Endodermal cell (in vitro differentiated cells): ENCODE measurements around the gene SPATA33. TPM values are rescaled to one million over a fixed set of nuclear protein-coding genes. Genes with fewer than 3 reads are reported as not detected.

Experiments used
- DNase-seq: peaks from one replicate; pipeline ENCODE4 v3.0.0-alpha.2; 2017
- H3K27ac ChIP-seq: 2 replicates; pipeline ENCODE4 v1.5.1; 2013; ENCODE audit warnings: mild to moderate bottlenecking, low read depth, low read length, moderate library complexity
- H3K27me3 ChIP-seq: 2 replicates; pipeline ENCODE4 v1.6.1; 2013; ENCODE audit warnings: mild to moderate bottlenecking, low read length, moderate library complexity; ENCODE audit not compliant: insufficient read depth, control insufficient read depth, poor library complexity, severe bottlenecking
- H3K36me3 ChIP-seq: 2 replicates; pipeline ENCODE4 v1.7.0; 2013; ENCODE audit warnings: mild to moderate bottlenecking, low read length, moderate library complexity; ENCODE audit not compliant: control insufficient read depth, insufficient read depth
- H3K4me1 ChIP-seq: one replicate; pipeline ENCODE4 v1.7.0; 2013; ENCODE audit warnings: low read length; ENCODE audit not compliant: control insufficient read depth, insufficient read depth
- H3K4me3 ChIP-seq: 2 replicates; pipeline ENCODE4 v1.5.1; 2013; ENCODE audit warnings: mild to moderate bottlenecking, low read length, moderate library complexity
- H3K9ac ChIP-seq: 2 replicates; pipeline ENCODE4 v1.6.1; 2013; ENCODE audit warnings: mild to moderate bottlenecking, low read length, moderate library complexity; ENCODE audit not compliant: poor library complexity, severe bottlenecking; ENCODE audit errors: extremely low read depth
- H3K9me3 ChIP-seq: 2 replicates; pipeline ENCODE4 v1.6.1; 2013; ENCODE audit warnings: mild to moderate bottlenecking, low read length, moderate library complexity; ENCODE audit not compliant: control insufficient read depth
- H3K27ac Mint-ChIP-seq: 2 replicates; pipeline ENCODE4 v1.8.0; 2020; ENCODE audit warnings: mixed read lengths
- H3K27me3 Mint-ChIP-seq: 2 replicates; pipeline ENCODE4 v1.8.0; 2021; ENCODE audit warnings: mild to moderate bottlenecking, mixed read lengths; ENCODE audit not compliant: insufficient read depth
- H3K36me3 Mint-ChIP-seq: 2 replicates; pipeline ENCODE4 v1.8.0; 2020; ENCODE audit warnings: low read depth, mixed read lengths
- H3K4me1 Mint-ChIP-seq: 2 replicates; pipeline ENCODE4 v1.8.0; 2020; ENCODE audit warnings: mixed read lengths
- H3K4me3 Mint-ChIP-seq: 2 replicates; pipeline ENCODE4 v1.8.0; 2020; ENCODE audit warnings: mild to moderate bottlenecking, moderate library complexity, mixed read lengths
- H3K9me3 Mint-ChIP-seq: 2 replicates; pipeline ENCODE4 v1.8.0; 2020; ENCODE audit warnings: mild to moderate bottlenecking, mixed read lengths
- WGBS, 2 experiments: methylation state at CpG; one replicate each; pipeline versions ENCODE4 v1.1.5 to v1.1.7; 2013; ENCODE audit warnings: missing lambda C conversion rate in 2 of 2, mixed read lengths in 1 of 2; ENCODE audit not compliant: insufficient coverage in 1 of 2, insufficient read length in 1 of 2; 5-methylcytosine and 5-hydroxymethylcytosine counted together
- total RNA-seq, 2 donors: library from RNA; stranded (reverse); fragmentation: NEBNext Ultra II Directional in 1 of 2; extraction: Animal tissue kit (Norgen Biotek cat#: 25700) in 1 of 2; gene quantifications; 2 replicates in 1 of 2; 3 replicates in 1 of 2; pipeline ENCODE4 v1.2.1, GENCODE V29; 2021
- TF ChIP-seq, protein P1 (sequence below): fragments of 200-600 bp; sonication (generic); conservative IDR thresholded peaks from 2 replicates; pipeline ENCODE4 v1.5.0; 2021; ENCODE audit warnings: antibody characterized with exemption, mild to moderate bottlenecking

The SPATA33 gene
- total RNA-seq, 2 donors from 2014 or later, result 21.8 to 28.7 TPM

DNA sequence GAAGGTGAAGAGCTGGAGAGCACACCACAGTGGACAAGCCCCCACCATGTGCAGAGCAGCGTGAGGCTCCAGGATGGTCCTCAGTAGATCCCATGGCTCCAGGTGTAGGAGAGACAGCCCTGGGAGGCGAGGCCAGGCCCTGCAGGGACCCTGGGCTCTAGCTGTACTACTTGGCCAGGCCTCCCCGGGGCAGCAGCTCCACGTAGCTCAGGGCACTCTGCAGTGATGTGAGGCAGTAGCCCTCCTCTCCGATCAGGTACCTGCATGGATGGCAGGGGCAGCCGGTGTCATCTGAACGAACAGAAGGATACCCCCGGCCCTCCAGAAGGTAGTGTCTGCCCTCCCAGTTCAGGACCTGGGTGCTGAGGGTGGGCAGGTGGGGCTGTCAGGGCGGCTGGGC, 50.1 kb downstream of the SPATA33 start:
- H3K27me3 ChIP-seq, result no peaks in the 10 kb centered on the region
- Mint-ChIP-seq H3K4me1 (peaks cover 7% of the 10 kb centered on the region), H3K27ac (no peak overlapping the region), H3K9me3 (no peaks in the 10 kb centered on the region), H3K4me3 (no peak overlapping the region), H3K27me3 (peaks cover 9% of the 10 kb centered on the region), H3K36me3 (no peaks in the 10 kb centered on the region)
- H3K4me1 ChIP-seq, result peaks cover 3% of the 10 kb centered on the region
- no peaks in the 10 kb centered on the region for H3K36me3 ChIP-seq
- no peak overlapping the region for H3K9ac ChIP-seq
- H3K27ac ChIP-seq, result no peak overlapping the region
- peak; percentile 49 for DNase-seq
- WGBS, 2 experiments, result 89 to 95% methylated on average over 7 to 9 of the region's 9 CpGs
- H3K4me3 ChIP-seq, result no peak overlapping the region
- no peaks in the 10 kb centered on the region for H3K9me3 ChIP-seq
- TF ChIP-seq, protein P1, sequence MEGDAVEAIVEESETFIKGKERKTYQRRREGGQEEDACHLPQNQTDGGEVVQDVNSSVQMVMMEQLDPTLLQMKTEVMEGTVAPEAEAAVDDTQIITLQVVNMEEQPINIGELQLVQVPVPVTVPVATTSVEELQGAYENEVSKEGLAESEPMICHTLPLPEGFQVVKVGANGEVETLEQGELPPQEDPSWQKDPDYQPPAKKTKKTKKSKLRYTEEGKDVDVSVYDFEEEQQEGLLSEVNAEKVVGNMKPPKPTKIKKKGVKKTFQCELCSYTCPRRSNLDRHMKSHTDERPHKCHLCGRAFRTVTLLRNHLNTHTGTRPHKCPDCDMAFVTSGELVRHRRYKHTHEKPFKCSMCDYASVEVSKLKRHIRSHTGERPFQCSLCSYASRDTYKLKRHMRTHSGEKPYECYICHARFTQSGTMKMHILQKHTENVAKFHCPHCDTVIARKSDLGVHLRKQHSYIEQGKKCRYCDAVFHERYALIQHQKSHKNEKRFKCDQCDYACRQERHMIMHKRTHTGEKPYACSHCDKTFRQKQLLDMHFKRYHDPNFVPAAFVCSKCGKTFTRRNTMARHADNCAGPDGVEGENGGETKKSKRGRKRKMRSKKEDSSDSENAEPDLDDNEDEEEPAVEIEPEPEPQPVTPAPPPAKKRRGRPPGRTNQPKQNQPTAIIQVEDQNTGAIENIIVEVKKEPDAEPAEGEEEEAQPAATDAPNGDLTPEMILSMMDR, result no peak

DNA sequence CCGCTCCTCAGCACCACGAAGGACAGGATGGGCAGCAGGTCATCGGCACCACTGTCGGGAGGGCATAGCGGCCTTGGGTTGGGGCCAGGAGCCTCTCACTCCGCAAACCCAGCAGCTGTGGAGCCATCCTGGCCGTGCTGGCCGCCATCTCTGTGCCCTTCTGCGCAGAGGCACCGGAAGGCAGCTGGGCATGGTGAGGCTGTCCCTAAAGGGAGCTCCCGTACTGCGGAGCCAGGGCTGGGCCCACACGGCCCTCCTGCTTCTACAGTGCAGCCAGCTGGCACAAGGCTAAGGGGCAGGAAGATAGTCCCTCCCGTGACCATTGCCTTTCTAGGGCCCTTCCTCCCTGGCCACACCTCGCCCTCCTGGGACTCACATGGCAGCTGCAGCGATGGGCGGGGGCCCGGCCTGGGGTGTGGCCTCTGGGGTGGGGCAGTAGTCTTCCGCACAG, 50.9 kb downstream of the SPATA33 start:
- H3K27me3 ChIP-seq, result no peaks in the 10 kb centered on the region
- peaks cover 9% of the 10 kb centered on the region for H3K27me3 Mint-ChIP-seq
- no peak overlapping the region for H3K4me3 Mint-ChIP-seq
- DNase-seq, result peak; percentile 44
- no peak overlapping the region for H3K27ac Mint-ChIP-seq
- no peak overlapping the region for H3K4me3 ChIP-seq
- no peaks in the 10 kb centered on the region for H3K36me3 ChIP-seq
- H3K9ac ChIP-seq, result no peak overlapping the region
- H3K9me3 Mint-ChIP-seq, result no peaks in the 10 kb centered on the region
- H3K4me1 Mint-ChIP-seq, result peaks cover 7% of the 10 kb centered on the region
- WGBS, 2 experiments, result 93 to 98% methylated on average over 12 to 19 of the region's 19 CpGs
- peaks cover 3% of the 10 kb centered on the region for H3K4me1 ChIP-seq
- TF ChIP-seq, protein P1, result no peak
- H3K9me3 ChIP-seq, result no peaks in the 10 kb centered on the region
- H3K27ac ChIP-seq, result no peak overlapping the region
- H3K36me3 Mint-ChIP-seq, result no peaks in the 10 kb centered on the region

DNA sequence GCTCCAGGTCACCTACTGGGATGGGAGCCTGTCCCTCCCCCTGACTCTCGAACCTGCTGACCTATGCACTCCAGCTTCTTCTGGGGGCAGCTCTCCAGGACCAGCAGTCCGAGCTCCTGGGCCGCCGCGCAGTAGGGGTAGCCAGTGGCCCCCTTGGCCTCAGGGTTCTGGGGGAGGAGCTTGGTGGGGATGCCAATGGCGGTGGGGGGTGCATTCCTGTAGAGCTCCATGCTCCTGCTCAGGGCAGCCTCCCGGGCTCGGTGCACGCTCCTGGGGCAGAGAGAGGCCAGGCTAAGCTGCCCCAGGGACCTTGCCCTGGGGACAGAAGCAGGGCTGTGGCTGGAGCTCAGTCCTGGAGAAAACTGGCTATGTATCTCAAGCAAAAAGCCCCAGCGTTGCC, 51.5 kb downstream of the SPATA33 start:
- 71 to 82% methylated on average over 9 to 10 of the region's 10 CpGs for WGBS, 2 experiments
- Mint-ChIP-seq H3K27ac (no peak overlapping the region), H3K36me3 (peaks cover 3% of the 10 kb centered on the region), H3K4me3 (no peak overlapping the region), H3K27me3 (peaks cover 9% of the 10 kb centered on the region), H3K4me1 (peaks cover 7% of the 10 kb centered on the region), H3K9me3 (no peaks in the 10 kb centered on the region)
- Histone ChIP-seq H3K9ac (no peak overlapping the region), H3K4me1 (peaks cover 3% of the 10 kb centered on the region), H3K9me3 (no peaks in the 10 kb centered on the region), H3K36me3 (no peaks in the 10 kb centered on the region), H3K27me3 (no peaks in the 10 kb centered on the region), H3K27ac (no peak overlapping the region), H3K4me3 (no peak overlapping the region)
- DNase-seq, result peak; percentile 78
- TF ChIP-seq, protein P1, result no peak
